Endothelial cell (in vitro differentiated cells): ENCODE measurements around the gene PIGK. TPM values are rescaled to one million over a fixed set of nuclear protein-coding genes. Genes with fewer than 3 reads are reported as not detected.
"Not testable (repeated sequence)": the region's sequence is repeated elsewhere in the genome, so short reads cannot be mapped to it uniquely, and the experiment has no call there.

Source experiments
- DNase-seq: peaks from one replicate; pipeline ENCODE4 v3.0.0; 2021; ENCODE audit warnings: low spot score
- H3K27ac Mint-ChIP-seq: one replicate; pipeline ENCODE4 v1.8.0; 2021; ENCODE audit warnings: mixed read lengths, inconsistent platforms; ENCODE audit not compliant: unreplicated experiment
- H3K27me3 Mint-ChIP-seq: one replicate; pipeline ENCODE4 v1.8.0; 2021; ENCODE audit warnings: mild to moderate bottlenecking, moderate library complexity, mixed read lengths, inconsistent platforms; ENCODE audit not compliant: unreplicated experiment
- H3K36me3 Mint-ChIP-seq: one replicate; pipeline ENCODE4 v1.8.0; 2021; ENCODE audit warnings: mild to moderate bottlenecking, low read depth, mixed read lengths, inconsistent platforms; ENCODE audit not compliant: unreplicated experiment
- H3K4me1 Mint-ChIP-seq: one replicate; pipeline ENCODE4 v1.8.0; 2021; ENCODE audit warnings: mild to moderate bottlenecking, mixed read lengths, inconsistent platforms; ENCODE audit not compliant: unreplicated experiment
- H3K4me3 Mint-ChIP-seq: one replicate; pipeline ENCODE4 v1.8.0; 2021; ENCODE audit warnings: mild to moderate bottlenecking, mixed read lengths, inconsistent platforms; ENCODE audit not compliant: unreplicated experiment
- H3K9me3 Mint-ChIP-seq: one replicate; pipeline ENCODE4 v1.8.0; 2021; ENCODE audit warnings: mixed read lengths, inconsistent platforms; ENCODE audit not compliant: unreplicated experiment
- total RNA-seq: library from RNA; stranded (reverse); fragmentation: NEBNext Ultra II Directional; extraction: Animal tissue kit (Norgen Biotek cat#: 25700); gene quantifications from one replicate; pipeline ENCODE4 v1.2.1, GENCODE V29; 2021; ENCODE audit not compliant: unreplicated experiment
- TF ChIP-seq, protein P1 (sequence below): fragments of 200-600 bp; sonication (generic); IDR thresholded peaks from one replicate; pipeline ENCODE4 v1.5.0; 2021; ENCODE audit warnings: antibody characterized with exemption; ENCODE audit not compliant: unreplicated experiment

PIGK gene
- total RNA-seq, 1 donor from 2014 or later: 19.5 TPM

DNA sequence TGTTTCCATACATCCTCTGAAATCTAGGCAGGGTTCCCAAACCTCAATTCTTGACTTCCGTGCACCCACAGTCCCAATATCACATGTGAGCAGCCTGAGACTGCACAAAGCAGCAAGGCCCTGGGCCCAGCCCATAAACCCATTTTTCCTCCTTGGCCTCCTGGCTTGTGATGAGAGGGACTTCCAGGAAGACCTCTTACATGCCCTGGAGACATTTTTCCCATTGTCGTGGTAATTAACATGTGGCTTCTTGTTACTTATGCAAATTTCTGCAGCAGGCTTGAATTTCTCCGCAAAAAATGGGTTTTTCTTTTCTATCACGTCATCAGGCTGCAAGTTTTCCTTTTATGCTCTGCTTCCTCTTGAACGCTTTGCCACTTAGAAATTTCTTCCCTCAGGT, 3.3 kb upstream of the PIGK start:
- H3K27ac Mint-ChIP-seq: no peak overlapping the region
- H3K4me3 Mint-ChIP-seq: no peak overlapping the region
- TF ChIP-seq, protein P1, sequence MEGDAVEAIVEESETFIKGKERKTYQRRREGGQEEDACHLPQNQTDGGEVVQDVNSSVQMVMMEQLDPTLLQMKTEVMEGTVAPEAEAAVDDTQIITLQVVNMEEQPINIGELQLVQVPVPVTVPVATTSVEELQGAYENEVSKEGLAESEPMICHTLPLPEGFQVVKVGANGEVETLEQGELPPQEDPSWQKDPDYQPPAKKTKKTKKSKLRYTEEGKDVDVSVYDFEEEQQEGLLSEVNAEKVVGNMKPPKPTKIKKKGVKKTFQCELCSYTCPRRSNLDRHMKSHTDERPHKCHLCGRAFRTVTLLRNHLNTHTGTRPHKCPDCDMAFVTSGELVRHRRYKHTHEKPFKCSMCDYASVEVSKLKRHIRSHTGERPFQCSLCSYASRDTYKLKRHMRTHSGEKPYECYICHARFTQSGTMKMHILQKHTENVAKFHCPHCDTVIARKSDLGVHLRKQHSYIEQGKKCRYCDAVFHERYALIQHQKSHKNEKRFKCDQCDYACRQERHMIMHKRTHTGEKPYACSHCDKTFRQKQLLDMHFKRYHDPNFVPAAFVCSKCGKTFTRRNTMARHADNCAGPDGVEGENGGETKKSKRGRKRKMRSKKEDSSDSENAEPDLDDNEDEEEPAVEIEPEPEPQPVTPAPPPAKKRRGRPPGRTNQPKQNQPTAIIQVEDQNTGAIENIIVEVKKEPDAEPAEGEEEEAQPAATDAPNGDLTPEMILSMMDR: no peak

DNA sequence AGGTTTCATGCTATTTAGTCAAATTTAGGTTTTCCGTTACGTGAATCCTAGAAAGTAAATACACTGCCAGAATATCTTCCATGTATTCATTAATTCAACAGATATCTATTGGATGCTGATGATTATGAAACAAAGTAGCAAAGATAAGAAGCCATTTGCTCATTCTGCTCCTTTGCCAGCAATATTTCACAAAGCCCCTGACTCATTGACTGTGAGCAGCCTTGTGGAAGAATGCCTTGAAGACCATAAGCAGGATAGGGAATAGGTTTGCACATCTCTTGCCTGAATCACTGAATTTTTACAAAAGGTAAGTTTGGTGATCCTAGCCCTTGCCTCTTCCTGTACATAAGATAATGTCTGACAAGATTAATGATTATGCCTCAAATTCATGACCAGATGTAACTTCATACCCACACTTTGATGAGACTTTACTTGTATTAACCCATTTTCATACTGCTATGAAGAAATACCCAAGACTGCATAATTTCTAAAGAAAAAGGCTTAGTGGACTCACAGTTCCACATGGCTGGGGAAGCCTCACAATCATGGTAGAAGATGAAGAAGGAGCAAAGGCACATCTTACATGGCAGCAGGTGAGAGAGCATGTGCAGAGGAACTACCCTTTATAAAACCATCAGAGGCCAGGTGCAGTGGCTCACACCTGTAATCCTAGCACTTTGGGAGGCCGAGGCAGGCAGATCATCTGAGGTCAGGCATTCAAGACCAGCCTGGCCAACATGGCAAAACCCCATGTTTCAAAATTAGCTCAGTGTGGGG, 1.6 kb upstream of the PIGK start:
- H3K36me3 Mint-ChIP-seq: peaks cover 5% of the 10 kb centered on the region
- no peak for DNase-seq
- H3K27ac Mint-ChIP-seq: no peak overlapping the region
- no peaks in the 10 kb centered on the region for H3K9me3 Mint-ChIP-seq
- H3K4me1 Mint-ChIP-seq: no peaks in the 10 kb centered on the region
- TF ChIP-seq, protein P1: no peak
- no peak overlapping the region for H3K4me3 Mint-ChIP-seq
- H3K27me3 Mint-ChIP-seq: peaks cover 2% of the 10 kb centered on the region

More for the DNA sequence above, 3.3 kb upstream of the PIGK start:
- no peaks in the 10 kb centered on the region for H3K9me3 Mint-ChIP-seq
- DNase-seq: no peak
- peaks cover 5% of the 10 kb centered on the region for H3K36me3 Mint-ChIP-seq
- peaks cover 2% of the 10 kb centered on the region for H3K27me3 Mint-ChIP-seq
- H3K4me1 Mint-ChIP-seq: peaks cover 6% of the 10 kb centered on the region

DNA sequence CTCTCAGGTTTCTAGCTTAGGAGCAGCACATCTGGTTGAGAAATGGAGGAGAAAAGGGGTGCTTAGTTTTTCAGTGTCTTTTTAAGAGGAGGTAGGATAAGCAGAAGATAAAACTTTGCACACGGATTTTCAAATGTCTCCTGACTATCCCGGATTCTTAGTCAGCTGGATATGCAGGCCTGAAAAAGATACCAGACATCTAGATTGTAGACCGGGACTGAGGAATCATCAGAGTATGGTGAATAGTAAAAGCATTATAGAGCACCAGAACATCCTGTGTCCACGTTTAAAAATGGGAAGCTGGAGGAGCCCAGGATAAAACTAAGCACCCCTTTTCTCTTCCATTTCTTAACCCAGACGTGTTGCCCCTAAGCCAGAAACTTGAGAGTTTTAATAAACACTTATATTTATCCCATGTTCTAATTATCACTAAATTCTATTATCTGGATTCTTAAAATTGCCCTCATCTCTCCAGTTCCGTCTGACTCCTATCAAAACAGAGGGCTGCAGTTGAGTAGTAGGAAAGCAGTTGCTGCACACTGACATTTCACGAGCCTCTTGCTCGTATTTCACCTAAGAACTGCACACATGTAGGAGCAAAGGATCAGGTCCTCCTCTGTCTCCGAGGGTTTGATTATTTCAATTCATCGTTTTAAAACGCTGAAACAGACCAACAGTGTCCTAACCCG, 609 bp downstream of the PIGK start:
- H3K27me3 Mint-ChIP-seq: no peaks in the 10 kb centered on the region
- no peaks in the 10 kb centered on the region for H3K9me3 Mint-ChIP-seq
- H3K4me1 Mint-ChIP-seq: no peaks in the 10 kb centered on the region
- no peak for DNase-seq
- peak overlapping the region; percentile 88 for H3K27ac Mint-ChIP-seq
- H3K36me3 Mint-ChIP-seq: peaks cover 5% of the 10 kb centered on the region
- peak overlapping the region; percentile 96 for H3K4me3 Mint-ChIP-seq
- TF ChIP-seq, protein P1: no peak

DNA sequence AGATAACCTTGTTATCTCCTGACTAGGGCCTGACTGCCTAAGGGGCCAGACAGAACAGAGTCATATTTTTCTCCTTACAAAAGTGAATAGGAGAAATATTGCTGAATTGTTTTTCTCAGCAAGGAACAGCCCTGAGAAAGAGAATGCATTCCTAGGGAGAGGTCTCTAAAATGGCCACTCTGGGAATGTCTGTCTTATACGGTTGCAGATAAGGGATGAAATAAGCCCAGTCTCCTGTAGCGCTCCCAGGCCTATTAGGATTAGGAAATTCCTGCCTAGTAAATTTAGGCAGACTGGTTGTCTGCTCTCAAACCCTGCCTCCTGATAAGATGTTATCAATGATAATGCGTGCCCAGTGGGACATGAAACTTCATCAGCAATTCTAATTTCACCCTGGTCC, 15.2 kb downstream of the PIGK start:
- not testable (repeated sequence) for H3K4me1 Mint-ChIP-seq, H3K27ac Mint-ChIP-seq, H3K27me3 Mint-ChIP-seq, H3K4me3 Mint-ChIP-seq, DNase-seq, H3K9me3 Mint-ChIP-seq
- peaks cover 12% of the 10 kb centered on the region for H3K36me3 Mint-ChIP-seq

DNA sequence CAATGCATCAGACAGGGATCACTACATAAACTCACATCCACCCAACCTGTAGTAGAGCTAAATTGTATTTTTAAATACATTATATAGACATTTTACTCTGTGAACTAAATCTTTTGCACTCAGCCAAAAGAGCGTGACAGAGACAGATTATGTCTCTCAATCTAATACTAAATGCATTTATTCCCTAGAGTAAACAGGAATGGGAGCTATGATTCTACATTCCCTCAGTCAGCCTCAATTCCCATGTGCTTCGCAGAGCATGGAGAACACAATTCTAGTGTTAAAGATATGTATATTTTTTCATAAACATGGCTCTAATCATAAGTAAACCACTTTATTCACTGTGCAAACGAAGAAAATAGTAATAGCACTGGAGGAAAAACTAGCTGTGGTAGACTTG, 16.5 kb downstream of the PIGK start:
- TF ChIP-seq, protein P1: no peak
- Mint-ChIP-seq H3K9me3 (no peaks in the 10 kb centered on the region), H3K4me1 (no peaks in the 10 kb centered on the region), H3K4me3 (no peak overlapping the region), H3K27me3 (no peaks in the 10 kb centered on the region), H3K36me3 (peaks cover 12% of the 10 kb centered on the region), H3K27ac (no peak overlapping the region)
- no peak for DNase-seq
